ENCODE data around the gene ZNF878. TPM values are rescaled to one million over a fixed set of nuclear protein-coding genes. Genes with fewer than 3 reads are reported as not detected.

Gene ZNF878
- total and polyA plus RNA-seq, 2 of the 13 experiments (the other 11 are each of a cell fraction or from before 2014, with no cell fraction given) = 0.46 to 5.2 TPM

- no peaks in the 10 kb centered on the region for H3K36me3 ChIP-seq (replicated peaks in 1 of 2; ENCODE audit: control insufficient read depth in 1 of 2, insufficient read depth in 2 of 2, low read length in 2 of 2)
- FAIRE-seq (no peak), DNase-seq (ENCODE audit: low spot score) (peak; percentile 82), ATAC-seq (peak; percentile 83)
- intact Hi-C loops (cut with micrococcal nuclease; ENCODE audit: unreplicated experiment) = no loop called here
- TSS peak; percentile 89 for BruUV-seq (replicated peaks)
- no peaks in the 10 kb centered on the region; a peak in 1 of 5 replicates for H3K27me3 ChIP-seq (ENCODE audit: control insufficient read depth in 1 of 2, insufficient read depth in 2 of 2, low read length in 2 of 2)
- peak within 1 kb of the TSS; percentile 65 for H3K27ac ChIP-seq (ENCODE audit: extremely low read length, insufficient read depth, low read length)
- in situ Hi-C loops (cut with HindIII; ENCODE audit: extremely low pct_ligation_motif_present, low pct_unique_long_range_greater_than_20kb) = no loop called here
- ChIA-PET CTCF (ENCODE audit: low intra/inter-chr PET ratio, low total read pairs) (no interaction called here), POLR2A (interaction anchor here (0.8 to 1.6 kb wide), 2 partner anchors 12 to 16 kb away, joined by 3 read pairs; no protein-coding TSS in a partner anchor)
- peaks cover 4% of the 10 kb centered on the region for H3K79me2 ChIP-seq (ENCODE audit: insufficient read depth, low read length)
- H3K4me3 ChIP-seq (replicated peaks in 1 of 3; ENCODE audit: insufficient read depth in 1 of 3, low read depth in 2 of 3, low read length in 3 of 3) = peak within 1 kb of the TSS; percentile 59 to 71 (median 67); a peak in 5 of 6 replicates
- WGBS (ENCODE audit: low lambda C conversion rate) = 44% methylated on average over 42 of the region's 66 CpGs
- H4K20me1 ChIP-seq (ENCODE audit: insufficient read depth, low read length) = no peaks in the 10 kb centered on the region
- no peak within 1 kb of the TSS for H2AFZ ChIP-seq (ENCODE audit: low read length)
- peak within 1 kb of the TSS; percentile 64 for H3K9ac ChIP-seq (ENCODE audit: insufficient read depth, low read depth, low read length)
- H3K9me3 ChIP-seq (ENCODE audit: low read length) = no peaks in the 10 kb centered on the region
- H3K4me1 ChIP-seq (ENCODE audit: insufficient read depth, low read length) = peaks cover 28% of the 10 kb centered on the region
- peak within 1 kb of the TSS; percentile 68 for H3K4me2 ChIP-seq (ENCODE audit: low read depth, low read length)
- TF ChIP-seq MAF1 (CRISPR knock-in tag; IDR thresholded peaks at IDR 0.05; ENCODE audit: borderline replicate concordance) (no peak), KLF6 (CRISPR knock-in tag; IDR thresholded peaks at IDR 0.05) (no peak), ZNF547 (CRISPR knock-in tag; IDR thresholded peaks at IDR 0.05) (no peak; the same call in 1 of the 2 replicates), XRCC5 (optimal IDR thresholded peaks at IDR 0.05; ENCODE audit: low read length) (no peak), IRX3 (CRISPR knock-in tag; IDR thresholded peaks at IDR 0.05; ENCODE audit: borderline replicate concordance, low read depth) (no peak), FOXA1 (IDR thresholded peaks at IDR 0.05) (no peak), FOXA1 (CRISPR knock-in tag; IDR thresholded peaks at IDR 0.05) (no peak), HMGA1 (CRISPR knock-in tag; conservative IDR thresholded peaks at IDR 0.05) (no peak), PLRG1 (conservative IDR thresholded peaks at IDR 0.05) (no peak), ZNF878 (CRISPR knock-in tag; IDR thresholded peaks at IDR 0.05) (no peak), NCOA2 (CRISPR knock-in tag; IDR thresholded peaks at IDR 0.05) (no peak), MYC (CRISPR knock-in tag; IDR thresholded peaks at IDR 0.05; ENCODE audit: borderline replicate concordance) (no peak), ZBTB7A (CRISPR knock-in tag; IDR thresholded peaks at IDR 0.05) (no peak), MIER3 (CRISPR knock-in tag; IDR thresholded peaks at IDR 0.05; ENCODE audit: borderline replicate concordance) (peak; percentile 13; the same call in 1 of the 2 replicates), EZH2 (conservative IDR thresholded peaks at IDR 0.05; ENCODE audit: low read depth, low read length) (no peak), KAT8 (CRISPR knock-in tag; IDR thresholded peaks at IDR 0.05) (0 out of 2 replicates have a peak, but pooled peaks have one; percentile 30), PCBP1 (IDR thresholded peaks at IDR 0.05; ENCODE audit: borderline replicate concordance, low read depth, low read length) (no peak), RBAK (CRISPR knock-in tag; IDR thresholded peaks at IDR 0.05) (no peak), ZNF629 (CRISPR knock-in tag; conservative IDR thresholded peaks at IDR 0.05) (no peak), CENPX (CRISPR knock-in tag; IDR thresholded peaks at IDR 0.05) (no peak), KDM1A (CRISPR knock-in tag; IDR thresholded peaks at IDR 0.05) (no peak), BRF2 (CRISPR knock-in tag; IDR thresholded peaks at IDR 0.05) (no peak), ERF (CRISPR knock-in tag; IDR thresholded peaks at IDR 0.05) (no peak), CBX1 (IDR thresholded peaks at IDR 0.05; ENCODE audit: low read depth) (peak; percentile 23)
- TF ChIP-seq, protein P1, sequence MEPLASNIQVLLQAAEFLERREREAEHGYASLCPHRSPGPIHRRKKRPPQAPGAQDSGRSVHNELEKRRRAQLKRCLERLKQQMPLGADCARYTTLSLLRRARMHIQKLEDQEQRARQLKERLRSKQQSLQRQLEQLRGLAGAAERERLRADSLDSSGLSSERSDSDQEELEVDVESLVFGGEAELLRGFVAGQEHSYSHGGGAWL (CRISPR knock-in tag; IDR thresholded peaks at IDR 0.05) = no peak
- TF ChIP-seq, protein P2, sequence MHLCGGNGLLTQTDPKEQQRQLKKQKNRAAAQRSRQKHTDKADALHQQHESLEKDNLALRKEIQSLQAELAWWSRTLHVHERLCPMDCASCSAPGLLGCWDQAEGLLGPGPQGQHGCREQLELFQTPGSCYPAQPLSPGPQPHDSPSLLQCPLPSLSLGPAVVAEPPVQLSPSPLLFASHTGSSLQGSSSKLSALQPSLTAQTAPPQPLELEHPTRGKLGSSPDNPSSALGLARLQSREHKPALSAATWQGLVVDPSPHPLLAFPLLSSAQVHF (CRISPR knock-in tag; IDR thresholded peaks at IDR 0.05) = no peak
These were observed 12.1 kb upstream of the ZNF878 start, which contains the start of gene ZNF844 for GRCh38 chr19:12064590-12065538. Gene ZNF844, plus strand, starts transcription at chr19:12064731. Its CDS starts 143 bp downstream, at chr19:12064874.
